Tongue (tissue), 2 donors: ENCODE results near the gene SLC66A1. TPM values are rescaled to one million over a fixed set of nuclear protein-coding genes. Genes with fewer than 3 reads are reported as not detected.

ENCODE experiments used
- DNase-seq: peaks from one replicate; pipeline ENCODE4 v3.0.0-alpha.2; 2015
- total RNA-seq: library from RNA; depleted of rRNA; stranded (reverse); fragments of >200 nt; gene quantifications from one replicate; pipeline ENCODE4 v1.2.3, GENCODE V29; 2014

The SLC66A1 gene
- total RNA-seq, 1 donor from 2014 or later: 8.6 TPM

DNA sequence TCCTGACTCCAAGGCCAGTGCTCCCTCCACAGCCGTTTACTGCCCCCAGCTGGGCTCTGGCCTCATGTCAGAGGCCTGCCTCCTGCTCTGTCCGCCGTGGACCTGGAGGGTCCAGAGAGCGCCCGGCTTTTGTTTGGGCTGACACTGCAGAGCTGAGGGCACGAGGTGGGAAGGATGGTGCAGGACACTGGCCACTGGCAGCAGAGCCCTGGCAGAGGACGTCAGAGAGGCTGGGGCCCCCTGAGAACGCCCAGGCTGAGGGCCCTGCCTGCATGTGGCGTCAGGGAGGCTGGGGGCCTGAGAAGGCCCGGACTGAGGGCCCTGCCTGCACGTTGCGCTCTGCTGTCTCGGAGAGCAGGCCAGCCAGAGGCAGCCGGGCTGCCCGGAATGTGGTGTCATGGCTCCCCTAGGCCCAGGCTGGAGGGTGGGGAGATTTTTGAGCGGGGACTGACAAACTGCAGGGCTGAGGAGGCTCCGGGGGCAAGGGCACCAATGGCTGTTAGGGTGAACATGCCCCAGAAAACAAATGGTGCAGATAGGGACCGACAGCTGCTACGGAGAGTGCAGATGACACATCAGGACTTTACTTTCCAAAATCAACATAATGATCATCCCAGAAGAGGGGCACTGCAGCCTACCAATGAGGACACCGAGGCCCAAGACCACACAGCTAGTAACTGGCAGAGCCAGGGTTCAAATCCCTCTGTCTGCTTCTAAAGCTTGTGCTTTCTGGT, 31.7 kb downstream of the SLC66A1 start:
- no peak for DNase-seq

DNA sequence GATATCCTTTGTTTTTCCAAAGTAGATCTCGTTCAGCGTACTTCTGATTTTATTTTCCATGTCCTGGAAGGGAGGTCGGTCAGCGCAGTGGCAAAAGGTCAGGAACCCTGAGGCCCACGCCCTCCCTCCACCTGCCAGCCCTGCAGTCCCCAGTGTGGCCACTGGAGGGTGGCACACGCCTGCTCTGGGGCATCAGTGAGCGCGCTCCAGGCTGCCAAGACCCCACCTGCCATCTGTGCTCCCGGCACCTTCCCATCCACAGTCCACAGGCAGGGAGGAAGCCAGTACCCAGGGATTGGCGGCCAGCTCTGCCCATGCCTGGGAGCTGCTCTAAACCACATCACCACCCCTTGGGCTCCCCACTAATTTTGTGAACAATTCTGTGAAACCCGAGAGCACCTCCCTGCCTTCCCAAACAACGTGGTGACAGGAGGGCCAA, 32.3 kb downstream of the SLC66A1 start:
- DNase-seq: peak; percentile 59

DNA sequence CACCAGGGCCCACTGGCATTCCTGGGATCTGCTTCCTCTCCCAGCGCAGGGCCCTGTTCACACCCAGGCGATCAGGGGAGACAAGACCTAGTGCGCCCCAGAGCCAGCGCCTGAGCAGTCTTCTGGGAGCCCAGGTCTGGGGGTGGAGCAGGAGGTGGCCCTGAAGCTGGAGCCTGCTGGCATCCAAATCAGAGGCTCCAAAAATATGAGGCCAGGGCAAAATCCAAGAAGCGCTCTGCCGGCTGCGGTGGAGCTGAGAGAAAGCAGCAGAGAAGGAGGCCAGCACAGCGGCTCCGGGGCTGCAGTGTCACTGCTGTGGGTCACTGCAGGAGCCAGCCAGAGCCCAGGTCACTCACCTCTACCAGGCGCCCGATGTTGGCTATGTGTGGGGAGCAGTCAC, 32.7 kb downstream of the SLC66A1 start:
- no peak for DNase-seq

DNA sequence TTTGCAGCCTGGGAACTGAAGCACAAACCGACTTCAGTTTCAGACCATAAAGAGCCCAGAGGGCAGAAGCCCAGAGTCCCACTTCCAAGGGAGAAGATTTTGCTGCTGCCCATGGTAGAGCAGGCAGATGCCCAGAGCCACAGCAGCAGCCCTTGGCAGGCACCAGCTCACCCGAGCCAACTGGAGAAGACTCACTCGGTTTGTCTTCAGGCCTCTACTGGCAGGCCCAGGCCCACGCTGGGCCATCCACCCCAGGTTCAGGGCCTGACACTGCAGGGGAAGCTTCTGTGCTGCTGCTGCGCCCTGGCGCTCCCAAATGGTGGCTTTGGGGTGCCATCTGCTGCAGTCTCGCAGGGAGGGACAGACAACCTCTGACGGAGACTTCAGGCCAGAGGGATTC, 33.3 kb downstream of the SLC66A1 start:
- DNase-seq: no peak

DNA sequence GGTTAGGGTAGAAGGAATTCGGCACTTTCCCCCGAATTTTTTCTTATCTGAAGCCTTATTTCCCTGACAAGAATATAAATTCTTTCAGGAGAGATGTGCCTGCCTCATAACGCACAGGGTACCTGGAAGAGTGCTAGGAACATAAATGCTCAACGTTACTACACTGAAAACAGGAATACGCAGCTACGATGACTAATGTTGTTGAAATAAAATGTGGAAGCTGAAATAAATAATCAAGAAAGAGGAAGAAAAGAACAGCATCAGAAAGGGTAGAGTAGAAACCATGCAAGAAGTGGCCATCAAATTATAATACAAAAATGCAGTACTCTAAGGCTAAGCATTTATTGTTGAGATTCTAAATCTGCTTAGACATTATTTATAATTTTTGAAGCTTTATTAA, 33.9 kb downstream of the SLC66A1 start:
- no peak for DNase-seq

DNA sequence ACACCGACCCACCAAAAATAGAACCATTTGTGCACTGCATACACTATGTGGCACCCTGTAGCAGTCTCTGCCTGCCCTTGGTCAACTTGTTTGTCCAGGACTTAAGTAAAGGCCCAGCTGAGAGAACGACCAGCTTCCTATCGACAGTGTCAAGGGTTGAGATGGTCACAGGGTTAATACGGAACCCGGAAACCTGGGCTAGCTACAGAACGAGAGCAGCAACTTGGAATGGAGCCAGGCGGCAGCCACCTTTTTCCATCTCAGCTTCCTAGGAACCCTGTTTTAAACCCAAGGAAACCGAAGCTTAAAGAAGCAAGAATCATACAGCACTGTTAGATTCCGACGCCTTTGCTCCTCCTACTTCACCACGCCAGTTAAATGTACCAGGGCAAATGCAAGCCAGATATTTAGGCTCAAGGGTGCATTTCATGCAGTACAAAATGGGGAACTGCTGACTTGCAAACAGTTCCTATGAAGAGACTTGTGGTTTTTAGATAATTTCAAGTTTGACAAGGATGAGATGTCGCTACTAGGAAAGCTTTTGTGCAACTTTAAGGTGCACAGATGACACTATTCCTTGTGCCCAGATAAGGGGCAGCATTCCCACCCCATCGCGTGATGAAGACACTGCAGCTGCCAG, 35.5 kb downstream of the SLC66A1 start:
- DNase-seq: no peak

DNA sequence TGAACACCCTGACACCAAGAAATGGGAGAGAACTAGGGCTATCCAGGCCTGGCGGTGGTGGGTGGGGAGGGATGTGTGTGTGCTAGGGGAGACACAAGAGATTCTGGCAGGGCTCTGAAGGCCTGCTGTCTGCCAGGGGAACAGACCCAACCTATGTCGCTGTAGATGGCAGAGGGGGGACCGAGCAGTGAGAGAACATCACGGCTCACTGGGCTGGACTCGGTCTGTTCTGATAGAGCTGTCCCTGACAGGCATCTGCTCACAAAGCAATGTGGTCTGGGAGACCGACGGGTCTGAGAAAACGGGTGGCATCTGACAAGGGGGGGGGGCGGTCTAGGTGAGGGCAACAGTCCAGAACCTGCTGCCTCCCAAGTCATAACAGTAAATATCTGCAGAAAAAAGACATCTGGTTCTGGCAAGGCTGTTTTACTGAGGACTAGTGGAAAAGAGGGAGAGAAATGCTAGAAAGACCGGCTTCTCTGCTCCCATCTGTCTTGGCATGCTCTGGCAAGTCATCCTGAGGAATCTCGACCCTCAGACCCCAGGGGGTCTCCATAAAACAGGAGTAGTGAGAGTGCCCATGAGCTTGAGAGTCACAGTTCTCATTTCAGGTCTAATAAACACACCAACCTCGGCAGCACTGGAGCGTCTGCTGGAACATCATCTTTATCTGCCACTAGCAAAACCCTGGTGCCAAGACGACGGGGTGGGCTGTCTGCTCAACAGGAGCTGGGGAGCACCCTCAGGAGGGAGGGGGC, 36.5 kb downstream of the SLC66A1 start:
- DNase-seq: no peak

DNA sequence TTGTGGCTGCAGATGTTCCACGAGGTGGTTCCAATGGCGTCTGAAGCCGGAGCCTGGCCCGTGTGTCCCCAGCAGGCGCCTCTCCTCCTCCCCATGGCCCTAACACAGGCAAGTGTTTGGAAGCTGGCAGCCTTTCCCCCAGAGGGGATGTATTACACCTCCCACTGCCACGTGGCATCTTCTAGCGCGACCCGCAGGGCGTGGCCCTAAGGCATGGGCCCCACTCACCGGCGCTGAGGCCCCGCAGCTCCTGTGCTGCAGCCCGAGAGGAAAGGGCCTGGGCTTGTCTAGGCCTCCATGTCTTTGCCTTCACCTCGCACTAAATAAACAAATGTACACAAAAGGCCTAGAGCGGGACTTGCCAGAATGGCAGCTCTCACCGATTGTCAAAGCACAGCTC, 37.9 kb downstream of the SLC66A1 start:
- DNase-seq: no peak

DNA sequence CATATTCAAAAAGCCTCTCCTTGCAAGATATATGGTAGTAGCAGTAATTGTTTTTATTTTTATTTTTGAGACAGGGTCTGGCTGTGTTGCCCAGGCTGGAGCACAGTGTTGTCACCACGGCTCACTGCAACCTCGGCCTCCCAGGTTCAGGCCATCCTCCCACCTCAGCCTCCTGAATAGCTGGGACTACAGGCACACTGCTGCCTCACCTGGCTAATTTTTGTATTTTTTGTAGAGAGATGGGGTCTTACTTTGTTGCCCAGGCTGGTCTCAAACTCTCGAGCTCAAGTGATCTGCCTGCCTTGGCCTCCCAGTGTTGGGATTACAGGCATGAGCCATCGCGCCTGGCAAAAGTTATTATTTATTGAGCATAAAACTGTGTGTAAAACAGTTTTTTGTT, 38.4 kb downstream of the SLC66A1 start:
- no peak for DNase-seq

DNA sequence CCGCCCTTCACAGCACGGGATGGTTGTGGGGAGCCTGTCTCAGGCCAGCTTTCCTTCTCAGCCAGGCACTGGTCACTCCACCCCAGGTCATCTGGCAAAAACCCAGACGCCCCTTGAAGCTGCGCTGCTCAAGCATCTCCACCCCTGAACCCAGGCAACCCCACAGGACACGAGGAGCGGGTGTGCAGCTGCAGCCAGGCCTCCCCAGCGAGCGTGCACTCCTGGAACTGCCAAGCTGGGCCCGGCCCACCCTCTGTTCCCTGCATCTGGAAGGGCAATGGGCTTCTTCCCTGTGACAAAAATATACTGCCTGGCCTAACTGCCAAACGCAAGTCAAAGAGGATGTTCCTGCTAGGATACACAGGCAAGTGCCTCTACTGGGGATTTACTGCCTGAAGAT, 39.7 kb downstream of the SLC66A1 start:
- no peak for DNase-seq

DNA sequence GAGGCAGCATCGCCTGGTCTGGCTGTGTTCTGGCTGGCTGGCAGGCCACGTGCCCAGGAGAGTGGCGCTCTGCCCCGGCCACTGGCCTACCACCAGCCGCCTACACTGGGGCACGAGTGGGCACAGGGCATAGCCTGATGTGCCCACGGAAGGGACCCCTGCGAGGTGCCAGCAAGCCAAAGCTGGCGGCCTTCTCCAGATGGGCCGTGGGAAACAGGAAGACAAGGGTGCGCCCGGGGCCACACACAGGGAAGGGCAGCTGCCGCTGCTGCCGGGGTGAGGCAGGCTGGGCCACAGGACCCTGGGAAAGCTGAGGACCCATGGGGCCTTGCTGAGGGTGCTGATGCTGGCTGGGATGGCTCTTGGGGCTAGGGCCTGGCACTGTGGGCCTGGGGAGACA, 40.7 kb downstream of the SLC66A1 start:
- DNase-seq: no peak

DNA sequence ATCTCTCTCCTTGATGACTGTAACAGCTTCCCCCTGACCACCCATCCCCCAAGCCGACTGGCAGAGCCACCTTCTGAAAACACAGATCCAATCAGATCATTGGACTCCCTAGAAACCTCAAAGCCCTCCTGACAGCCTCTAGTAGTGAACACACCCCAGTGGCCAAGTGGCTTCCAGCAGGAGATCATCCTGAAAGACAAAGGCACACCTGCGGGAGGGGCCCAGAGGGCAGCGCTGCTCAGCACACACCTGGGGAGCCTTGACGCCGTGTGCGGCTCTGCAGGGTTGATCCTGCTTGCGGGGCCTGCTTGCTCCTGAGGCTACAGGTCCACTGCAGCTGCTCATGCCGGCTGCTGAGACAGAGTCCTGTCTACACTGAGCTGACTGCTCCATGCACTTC, 41.5 kb downstream of the SLC66A1 start:
- no peak for DNase-seq

DNA sequence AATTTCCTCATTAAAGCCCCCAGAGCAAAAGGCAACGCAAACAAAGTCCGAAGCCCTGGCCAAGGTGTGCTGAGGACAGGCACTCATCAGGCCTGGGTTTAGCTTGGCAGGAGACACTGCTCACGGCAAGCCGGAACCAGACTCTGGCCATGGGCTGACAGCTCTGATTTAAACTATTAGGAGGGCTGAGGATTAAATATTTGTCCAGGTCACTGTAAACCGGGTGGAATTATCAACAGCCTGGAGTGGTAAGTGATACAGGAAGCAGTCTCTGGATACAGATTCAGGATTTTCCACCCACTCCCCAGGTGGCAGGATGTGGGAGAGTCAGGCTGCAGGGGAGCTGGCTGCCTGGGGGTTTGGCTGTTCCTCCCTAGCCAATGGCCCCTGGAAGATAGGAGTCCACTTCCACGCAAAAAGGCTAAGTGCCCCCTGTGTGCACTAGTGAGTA, 42.4 kb downstream of the SLC66A1 start:
- DNase-seq: no peak

DNA sequence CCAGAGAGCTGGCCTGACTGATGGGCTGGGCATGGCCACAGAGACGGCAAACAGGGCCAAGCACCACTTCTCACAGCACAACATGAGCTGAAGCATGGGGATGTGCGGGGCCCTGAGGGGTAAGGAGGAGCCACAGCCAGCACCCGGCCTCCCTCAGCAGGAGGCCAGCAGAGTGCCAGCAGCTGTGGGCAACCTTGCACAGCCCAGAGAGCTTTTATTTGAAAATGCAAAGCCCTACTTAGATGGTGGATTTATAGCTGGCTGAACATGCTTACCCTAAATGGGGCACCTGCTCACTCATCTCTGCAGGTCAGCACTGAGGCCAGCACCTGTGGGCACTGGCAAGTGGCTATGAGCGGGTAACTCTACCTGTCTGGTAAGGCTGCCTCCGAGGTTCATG, 44.1 kb downstream of the SLC66A1 start:
- no peak for DNase-seq

DNA sequence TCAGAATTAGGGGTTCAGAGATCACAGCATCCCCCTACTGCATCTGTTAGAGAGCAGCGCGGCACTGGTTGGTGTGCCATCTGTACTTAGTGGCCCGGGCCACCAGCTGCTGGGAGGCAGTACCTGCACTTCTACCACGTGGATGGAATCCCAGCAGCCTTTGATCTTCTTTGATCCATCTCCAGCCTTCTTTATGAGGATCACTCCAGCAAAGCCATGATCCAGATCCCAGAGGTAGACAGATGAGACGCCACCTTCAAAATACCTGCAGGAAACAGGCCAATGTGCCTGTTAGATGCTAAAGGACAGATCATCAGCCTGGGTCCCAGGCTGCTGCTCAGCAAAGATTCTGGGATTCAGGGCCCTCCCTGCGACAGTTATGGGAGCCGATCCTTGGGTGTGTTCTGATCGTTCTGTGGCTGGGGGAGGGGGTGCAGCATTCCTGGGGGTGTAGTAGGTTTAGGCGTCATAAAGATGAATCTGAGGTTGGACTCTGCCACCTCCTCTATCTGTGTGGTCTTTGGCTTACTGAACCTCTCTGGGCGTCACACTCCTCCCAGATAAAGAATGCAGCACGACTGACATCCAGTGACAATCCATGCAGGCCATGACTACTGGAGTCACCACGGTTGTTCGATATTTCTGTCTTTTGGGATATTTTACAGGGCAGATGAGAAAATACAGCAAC, 45.3 kb downstream of the SLC66A1 start:
- DNase-seq: no peak

DNA sequence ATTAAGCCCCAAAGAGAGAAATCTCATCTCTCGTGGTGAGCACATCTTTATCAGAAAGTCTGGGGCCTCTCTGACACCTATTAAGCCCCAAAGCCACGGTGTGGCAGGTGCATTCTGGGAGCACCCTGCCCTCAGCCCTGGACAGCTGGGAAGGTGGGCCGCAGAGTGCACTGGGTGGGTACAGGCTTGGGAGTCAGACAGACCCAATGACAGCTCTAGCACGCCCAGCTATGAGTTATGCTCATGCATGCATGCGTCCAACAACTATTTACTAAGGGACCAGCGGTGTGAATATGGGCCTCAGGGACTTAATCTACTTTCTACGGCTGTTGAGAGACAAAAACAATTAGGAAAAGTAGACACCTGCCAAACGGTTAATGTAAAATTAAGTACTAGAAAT, 46.6 kb downstream of the SLC66A1 start:
- no peak for DNase-seq

DNA sequence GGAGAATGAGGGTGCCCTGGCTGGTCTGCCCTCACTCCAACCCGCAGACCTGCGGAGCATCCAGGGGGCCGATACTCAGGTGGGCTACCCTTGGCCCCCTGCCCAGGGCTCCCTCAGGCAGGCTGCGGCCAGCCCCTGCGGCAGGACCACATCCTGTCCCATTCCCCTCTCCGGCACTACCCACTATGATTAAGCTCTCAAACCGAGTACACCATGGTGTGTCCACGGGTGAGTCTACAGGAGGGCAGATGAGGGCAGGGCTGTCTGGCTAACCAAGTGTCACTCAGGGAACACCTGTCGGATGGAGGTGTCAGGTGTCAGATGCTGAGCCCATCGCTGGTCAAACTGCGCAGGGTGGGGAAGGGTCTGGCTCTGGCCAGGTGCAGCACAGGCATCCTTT, 47.2 kb downstream of the SLC66A1 start:
- no peak for DNase-seq

DNA sequence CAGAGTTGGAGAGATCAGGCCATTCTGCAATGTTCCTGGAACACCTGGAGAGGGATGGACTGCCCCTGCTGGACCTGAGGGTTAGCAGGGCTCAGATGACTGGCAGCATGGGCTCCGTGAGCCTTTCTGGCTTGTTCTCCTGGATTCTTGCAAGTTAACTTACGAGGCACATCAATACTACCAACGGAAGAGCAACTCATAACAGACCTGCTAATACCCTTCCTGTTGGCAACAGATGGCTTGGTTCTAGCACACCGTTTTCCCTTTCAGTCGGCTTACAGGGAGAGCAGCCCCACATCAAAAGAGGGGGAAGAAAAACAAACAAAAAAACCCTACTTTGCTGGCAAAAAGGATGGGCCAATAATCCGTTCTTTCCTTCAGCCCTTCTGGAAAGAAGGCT, 47.9 kb downstream of the SLC66A1 start:
- DNase-seq: no peak

DNA sequence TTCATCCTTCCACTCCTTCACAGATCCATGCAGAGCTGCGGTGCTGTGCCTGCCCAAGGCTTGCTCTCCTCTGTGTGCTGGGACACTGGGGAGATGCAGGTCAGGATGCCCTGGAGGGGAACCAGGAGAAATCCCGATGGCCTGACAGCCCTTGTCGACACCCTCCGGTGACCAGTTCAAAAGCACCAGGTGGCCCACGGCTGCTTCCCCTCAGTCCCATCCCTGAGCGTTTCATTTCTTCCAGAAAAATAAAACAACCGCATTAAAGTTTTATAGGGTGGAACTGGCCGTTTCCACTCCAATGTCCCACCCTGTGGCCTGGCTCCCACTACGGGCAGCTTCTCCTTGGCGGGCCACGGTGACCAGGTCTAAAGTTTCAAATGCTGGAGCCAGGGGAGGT, 48.3 kb downstream of the SLC66A1 start:
- DNase-seq: no peak

DNA sequence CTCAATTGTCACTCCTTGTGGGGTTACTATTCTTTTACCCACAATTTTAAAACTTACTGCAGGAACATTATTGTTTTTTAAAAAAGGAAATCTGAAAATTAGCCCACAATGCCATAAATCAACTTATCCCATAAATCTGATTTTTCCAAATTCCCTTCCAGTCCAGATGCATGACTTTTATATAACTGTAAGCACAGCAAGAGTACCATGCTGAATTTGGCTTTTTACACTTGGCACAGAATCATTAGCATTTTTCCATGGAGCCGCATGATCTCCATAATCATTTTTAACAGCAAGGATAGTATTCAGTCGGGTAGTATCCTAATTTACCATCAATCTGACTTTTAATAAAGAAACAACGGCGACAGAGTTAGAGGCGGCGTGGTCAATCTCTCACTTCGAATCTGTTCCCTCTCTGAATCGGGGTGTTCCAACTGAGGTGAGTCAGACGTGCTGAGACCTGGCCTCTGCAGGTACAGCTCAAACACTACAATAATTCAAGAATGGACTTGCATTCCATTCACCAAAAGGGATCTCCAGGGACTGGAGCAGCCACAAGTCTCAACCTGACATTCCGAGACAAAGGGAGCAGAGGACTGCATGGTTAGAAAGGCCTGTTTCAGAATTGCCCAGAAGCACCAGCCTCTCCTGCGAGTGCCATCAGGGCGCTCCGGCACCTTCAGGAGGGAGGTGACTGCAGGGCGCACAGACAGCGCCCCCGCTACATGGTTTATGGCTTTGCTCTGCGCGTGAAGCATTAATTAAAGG, 48.9 kb downstream of the SLC66A1 start:
- DNase-seq: peak; percentile 53

DNA sequence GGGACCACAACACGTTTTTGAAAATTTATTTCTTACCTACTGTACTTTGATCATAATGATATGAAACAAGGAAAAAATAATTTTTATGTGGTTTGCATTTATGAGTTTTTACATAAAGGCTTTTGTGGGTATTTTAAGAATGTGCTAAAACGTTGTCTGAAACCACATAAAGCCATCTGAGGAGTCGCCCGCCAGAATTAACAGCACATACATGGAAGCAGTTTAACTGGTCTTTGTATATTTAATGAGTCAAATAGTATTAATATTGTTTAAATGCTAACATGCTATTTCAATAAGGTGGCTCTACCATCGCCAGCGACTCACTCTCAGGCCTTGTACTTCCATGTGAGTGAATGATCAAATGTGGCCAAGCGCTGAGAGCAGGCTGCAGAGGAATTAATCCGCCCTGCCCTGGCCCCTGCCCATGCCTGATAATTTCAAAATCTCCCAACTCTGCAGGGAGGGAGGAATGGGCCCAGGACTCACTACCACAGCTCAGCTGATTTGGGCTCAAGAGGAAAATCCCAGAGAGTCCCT, 49.6 kb downstream of the SLC66A1 start:
- no peak for DNase-seq
